SK-N-MC (cell line): Measurements from ENCODE around the gene TMEM203.

ENCODE experiments used
- EZH2 ChIP-seq: fragments of 200-600 bp; sonication (generic); IDR thresholded peaks from one replicate; pipeline ENCODE4 v1.6.1; 2017; ENCODE audit warnings: antibody characterized with exemption
- FOXP2 ChIP-seq: optimal IDR thresholded peaks from 2 replicates; pipeline ENCODE3; 2011; ENCODE audit warnings: mild to moderate bottlenecking, moderate library complexity; ENCODE audit not compliant: insufficient read depth; ENCODE audit errors: extremely low read length, control extremely low read depth
- POLR2AphosphoS5 ChIP-seq: IDR thresholded peaks from 2 replicates; pipeline ENCODE4 v1.6.1; 2012; ENCODE audit warnings: mild to moderate bottlenecking, low read depth, low read length, borderline replicate concordance

- TF ChIP-seq EZH2 (no peak), POLR2AphosphoS5 (no peak), FOXP2 (no peak)
These were observed 23.1 kb upstream of the TMEM203 start for GRCh38 chr9:137228506-137228967.
